ENCODE data around the gene GFAP. TPM values are rescaled to one million over a fixed set of nuclear protein-coding genes. Genes with fewer than 3 reads are reported as not detected.
A peak's percentile ranks its signal among the peaks of the same experiment; 100 is the strongest.

GFAP gene
- total and polyA plus RNA-seq, 4 donors: 0.24 to 0.42 (median 0.33) TPM; not detected in 1

GRCh38 chr17:44919885-44920564, 4.7 kb upstream of the GFAP start:
- Histone ChIP-seq H3K27ac (ENCODE audit: low read depth in 1 of 2, low read length in 2 of 2) (no peak overlapping the region), H3K27me3 (ENCODE audit: control insufficient read depth in 4 of 4, insufficient read depth in 4 of 4, low read length in 3 of 4) (no peaks in the 10 kb centered on the region), H3K9me3 (ENCODE audit: control insufficient read depth in 4 of 4, low read length in 3 of 4) (no peaks in the 10 kb centered on the region), H3K4me1 (ENCODE audit: control insufficient read depth in 4 of 4, insufficient read depth in 4 of 4, low read length in 3 of 4) (peaks cover 0 to 6% (median 1%) of the 10 kb centered on the region in 4 donors), H3K36me3 (ENCODE audit: control insufficient read depth in 4 of 4, insufficient read depth in 3 of 4, low read depth in 1 of 4, low read length in 3 of 4) (no peaks in the 10 kb centered on the region), H3K4me3 (ENCODE audit: low read depth in 1 of 3, low read length in 3 of 3) (no peak overlapping the region), H3K9ac (ENCODE audit: low read depth in 1 of 2, low read length in 2 of 2) (no peak overlapping the region)
- DNase-seq (ENCODE audit: low spot score): peak; percentile 66
- WGBS: 10% methylated on average over 9 of the region's 9 CpGs
- TF ChIP-seq GABPA (IDR thresholded peaks at IDR 0.05 in 1 of 2, conservative IDR thresholded peaks at IDR 0.05 in 1 of 2) (no peak), RAD21 (IDR thresholded peaks at IDR 0.05) (peak; percentile 96 to 98), CTCF (IDR thresholded peaks at IDR 0.05; ENCODE audit: low read depth, low read length, missing input control) (peak; percentile 88)

- 71% methylated on average over 2 of the region's 2 CpGs for WGBS
- no peaks in the 10 kb centered on the region for H3K36me3 ChIP-seq (ENCODE audit: control insufficient read depth in 4 of 4, insufficient read depth in 3 of 4, low read depth in 1 of 4, low read length in 3 of 4)
- H3K27me3 ChIP-seq (ENCODE audit: control insufficient read depth in 4 of 4, insufficient read depth in 4 of 4, low read length in 3 of 4): no peaks in the 10 kb centered on the region
- H3K4me1 ChIP-seq (ENCODE audit: control insufficient read depth in 4 of 4, insufficient read depth in 4 of 4, low read length in 3 of 4): peaks cover 0 to 6% (median 1%) of the 10 kb centered on the region in 4 donors
- H3K9ac ChIP-seq (ENCODE audit: low read depth in 1 of 2, low read length in 2 of 2): no peak overlapping the region
- H3K27ac ChIP-seq (ENCODE audit: low read depth in 1 of 2, low read length in 2 of 2): no peak overlapping the region
- H3K9me3 ChIP-seq (ENCODE audit: control insufficient read depth in 4 of 4, low read length in 3 of 4): no peaks in the 10 kb centered on the region
- H3K4me3 ChIP-seq (ENCODE audit: low read depth in 1 of 3, low read length in 3 of 3): no peak overlapping the region
- no peak for TF ChIP-seq ZBTB33 (IDR thresholded peaks at IDR 0.05)
- TF ChIP-seq RAD21 (IDR thresholded peaks at IDR 0.05): no peak
- no peak for TF ChIP-seq YY1 (IDR thresholded peaks at IDR 0.05)
- TF ChIP-seq RXRA (IDR thresholded peaks at IDR 0.05): no peak
- TF ChIP-seq GABPA (IDR thresholded peaks at IDR 0.05 in 1 of 2, conservative IDR thresholded peaks at IDR 0.05 in 1 of 2): no peak
- no peak for TF ChIP-seq HNF4A (conservative IDR thresholded peaks at IDR 0.05)
- no peak for TF ChIP-seq EGR1 (IDR thresholded peaks at IDR 0.05; ENCODE audit: low read depth in 2 of 2)
- TF ChIP-seq FOXA1 (IDR thresholded peaks at IDR 0.05): no peak
- no peak for TF ChIP-seq JUND (IDR thresholded peaks at IDR 0.05)
- no peak for TF ChIP-seq MAX (IDR thresholded peaks at IDR 0.05)
- TF ChIP-seq HNF4G (IDR thresholded peaks at IDR 0.05): no peak
- no peak for TF ChIP-seq FOXA2 (IDR thresholded peaks at IDR 0.05)
- TF ChIP-seq CTCF (IDR thresholded peaks at IDR 0.05; ENCODE audit: low read depth, low read length, missing input control): no peak
- TF ChIP-seq SP1 (IDR thresholded peaks at IDR 0.05): no peak
- no peak for TF ChIP-seq ATF3 (IDR thresholded peaks at IDR 0.05)
- no peak for TF ChIP-seq TAF1 (conservative IDR thresholded peaks at IDR 0.05)
- no peak for TF ChIP-seq REST (IDR thresholded peaks at IDR 0.05)
- TF ChIP-seq NR2F2 (IDR thresholded peaks at IDR 0.05): no peak
- DNase-seq (ENCODE audit: low spot score): no peak
Measured at GRCh38 chr17:44919411-44919810, 4.1 kb upstream of the GFAP start.

Measured in liver (tissue), 9 donors.